Keratinocyte (primary cell): ENCODE measurements around the gene SLC4A9. TPM values are rescaled to one million over a fixed set of nuclear protein-coding genes. Genes with fewer than 3 reads are reported as not detected.

ENCODE experiments used
- DNase-seq: peaks from one replicate; pipeline ENCODE4 v3.0.0-alpha.2; 2011; ENCODE audit warnings: low read depth, missing footprints, low spot score
- FAIRE-seq: peaks from 2 replicates; lab custom pipeline; 2011; peaks lifted over from hg19 to GRCh38; lab: Jason Lieb, UNC
- H2AFZ ChIP-seq: 2 replicates; pipeline ENCODE4 v1.6.0; 2012; ENCODE audit warnings: low read length, control low read depth, inconsistent platforms; ENCODE audit not compliant: control insufficient read depth
- H3K27ac ChIP-seq: 2 replicates; pipeline ENCODE4 v1.5.1; 2011; ENCODE audit warnings: low read length; ENCODE audit not compliant: control insufficient read depth, insufficient read depth
- H3K27me3 ChIP-seq: 3 replicates; pipeline ENCODE4 v1.6.0; 2011; ENCODE audit warnings: low read length; ENCODE audit not compliant: control insufficient read depth, insufficient read depth; ENCODE audit errors: extremely low read depth
- H3K36me3 ChIP-seq, 2 experiments: 2 replicates in 1 of 2; 3 replicates in 1 of 2; pipeline ENCODE4 v1.5.1; 2011; ENCODE audit warnings: low read length in 2 of 2, mild to moderate bottlenecking in 1 of 2; ENCODE audit not compliant: control insufficient read depth in 2 of 2, insufficient read depth in 2 of 2; ENCODE audit errors: extremely low read depth in 1 of 2
- H3K4me1 ChIP-seq: 3 replicates; pipeline ENCODE4 v1.5.1; 2011; ENCODE audit warnings: low read length; ENCODE audit not compliant: control insufficient read depth, insufficient read depth; ENCODE audit errors: extremely low read depth
- H3K4me2 ChIP-seq: 3 replicates; pipeline ENCODE4 v1.6.0; 2011; ENCODE audit warnings: low read depth, low read length; ENCODE audit not compliant: control insufficient read depth, insufficient read depth; ENCODE audit errors: extremely low read depth
- H3K4me3 ChIP-seq, 3 experiments: fragments of 200-600 bp in 1 of 3; sonication (generic) in 1 of 3; 2 replicates in 2 of 3; 3 replicates in 1 of 3; pipeline ENCODE4 v1.5.1; 2011 to 2016; ENCODE audit warnings: low read length in 3 of 3, mild to moderate bottlenecking in 3 of 3, control low read depth in 2 of 3, inconsistent platforms in 1 of 3, low read depth in 1 of 3, mixed read lengths in 1 of 3, mixed run types in 1 of 3, moderate library complexity in 1 of 3; ENCODE audit not compliant: control insufficient read depth in 2 of 3, insufficient read depth in 2 of 3; ENCODE audit errors: extremely low read depth in 1 of 3
- H3K79me2 ChIP-seq: 2 replicates; pipeline ENCODE4 v1.6.0; 2012; ENCODE audit warnings: low read length; ENCODE audit not compliant: control insufficient read depth, insufficient read depth
- H3K9ac ChIP-seq: 3 replicates; pipeline ENCODE4 v1.6.0; 2011; ENCODE audit warnings: low read length; ENCODE audit not compliant: control insufficient read depth, insufficient read depth; ENCODE audit errors: extremely low read depth
- H3K9me1 ChIP-seq: 3 replicates; pipeline ENCODE4 v1.6.0; 2011; ENCODE audit warnings: low read length; ENCODE audit not compliant: control insufficient read depth, insufficient read depth; ENCODE audit errors: extremely low read depth
- H3K9me3 ChIP-seq: 2 replicates; pipeline ENCODE4 v1.5.1; 2012; ENCODE audit warnings: low read depth, low read length; ENCODE audit not compliant: control insufficient read depth
- H4K20me1 ChIP-seq: 3 replicates; pipeline ENCODE4 v1.6.0; 2011; ENCODE audit warnings: low read length; ENCODE audit not compliant: control insufficient read depth, insufficient read depth; ENCODE audit errors: extremely low read depth
- EZH2 ChIP-seq: IDR thresholded peaks from one replicate; pipeline ENCODE4 v1.6.1; 2012; ENCODE audit warnings: inconsistent platforms, mild to moderate bottlenecking, low read length, moderate library complexity
- dilution Hi-C: fragments of 300-500 bp; cut with MboI; formaldehyde crosslinking; loops from one replicate; pipeline ENCODE4 v1.7.0; 2020; ENCODE audit warnings: low sequenced_read_pairs; ENCODE audit not compliant: extremely low pct_ligation_motif_present
- polyA plus RNA-seq, 5 experiments: library from polyadenylated mRNA; depleted of rRNA in 3 of 5; stranded (reverse) in 3 of 5; stranded (forward) in 1 of 5; unstranded in 1 of 5; fragments of >200 nt; gene quantifications; 1 replicate in 1 of 5; 2 replicates in 3 of 5; 3 replicates in 1 of 5; pipeline versions ENCODE4 v1.2.1 to v1.2.3, GENCODE V29; 2011 to 2012; ENCODE audit warnings: missing spikeins in 2 of 5, low read depth in 1 of 5, low replicate concordance in 1 of 5
- TF ChIP-seq, protein P1 (sequence below), 3 experiments: IDR thresholded peaks in 1 of 3; conservative IDR thresholded peaks in 1 of 3; optimal IDR thresholded peaks in 1 of 3; 2 replicates in 2 of 3; 3 replicates in 1 of 3; pipeline versions ENCODE3 to v1.5.1; 2011; ENCODE audit warnings: low read length in 3 of 3, mild to moderate bottlenecking in 3 of 3, moderate library complexity in 2 of 3, control low read depth in 1 of 3, inconsistent platforms in 1 of 3; ENCODE audit not compliant: insufficient read depth in 2 of 3; ENCODE audit errors: extremely low read depth in 1 of 3

The SLC4A9 gene
- polyA plus RNA-seq, 1 donor (not counting 4 experiments of a cell fraction or from before 2014, with no cell fraction given), result 0.07 TPM

DNA sequence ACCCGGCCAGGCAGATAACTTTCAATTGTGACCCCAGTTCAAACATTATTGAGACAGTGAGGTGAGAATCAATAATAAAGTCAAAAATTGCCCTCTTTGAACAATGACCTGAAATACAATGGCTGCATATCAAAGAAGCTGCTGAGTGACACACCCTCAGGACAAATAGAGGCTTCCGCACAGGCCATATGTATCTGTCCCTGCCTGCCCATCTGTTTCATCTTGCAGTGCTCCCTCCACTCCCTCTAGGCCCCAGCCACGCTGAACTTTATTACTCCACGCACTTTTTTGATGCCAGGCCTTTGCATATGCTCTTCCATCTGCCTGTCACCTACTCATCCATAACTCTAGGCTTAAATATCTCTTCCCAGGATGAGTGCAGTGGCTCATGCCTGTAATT lies 41.2 kb upstream of the SLC4A9 start:
- Histone ChIP-seq H3K9ac (no peak overlapping the region), H3K36me3 (no peaks in the 10 kb centered on the region), H3K27ac (no peak overlapping the region), H3K4me1 (peaks cover 47% of the 10 kb centered on the region), H3K4me3 (no peak overlapping the region), H3K79me2 (no peaks in the 10 kb centered on the region), H2AFZ (no peak overlapping the region), H4K20me1 (no peaks in the 10 kb centered on the region), H3K9me1 (no peaks in the 10 kb centered on the region), H3K27me3 (no peaks in the 10 kb centered on the region), H3K4me2 (no peak overlapping the region), H3K9me3 (no peaks in the 10 kb centered on the region)
- dilution Hi-C loops, result loop anchor here (10.0 kb wide), 1 partner anchor 54 kb away; no protein-coding TSS in a partner anchor
- no peak for FAIRE-seq
- no peak for TF ChIP-seq EZH2
- TF ChIP-seq, protein P1, sequence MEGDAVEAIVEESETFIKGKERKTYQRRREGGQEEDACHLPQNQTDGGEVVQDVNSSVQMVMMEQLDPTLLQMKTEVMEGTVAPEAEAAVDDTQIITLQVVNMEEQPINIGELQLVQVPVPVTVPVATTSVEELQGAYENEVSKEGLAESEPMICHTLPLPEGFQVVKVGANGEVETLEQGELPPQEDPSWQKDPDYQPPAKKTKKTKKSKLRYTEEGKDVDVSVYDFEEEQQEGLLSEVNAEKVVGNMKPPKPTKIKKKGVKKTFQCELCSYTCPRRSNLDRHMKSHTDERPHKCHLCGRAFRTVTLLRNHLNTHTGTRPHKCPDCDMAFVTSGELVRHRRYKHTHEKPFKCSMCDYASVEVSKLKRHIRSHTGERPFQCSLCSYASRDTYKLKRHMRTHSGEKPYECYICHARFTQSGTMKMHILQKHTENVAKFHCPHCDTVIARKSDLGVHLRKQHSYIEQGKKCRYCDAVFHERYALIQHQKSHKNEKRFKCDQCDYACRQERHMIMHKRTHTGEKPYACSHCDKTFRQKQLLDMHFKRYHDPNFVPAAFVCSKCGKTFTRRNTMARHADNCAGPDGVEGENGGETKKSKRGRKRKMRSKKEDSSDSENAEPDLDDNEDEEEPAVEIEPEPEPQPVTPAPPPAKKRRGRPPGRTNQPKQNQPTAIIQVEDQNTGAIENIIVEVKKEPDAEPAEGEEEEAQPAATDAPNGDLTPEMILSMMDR (optimal IDR thresholded peaks at IDR 0.05 in 1 of 3, IDR thresholded peaks at IDR 0.05 in 1 of 3, conservative IDR thresholded peaks at IDR 0.05 in 1 of 3; ENCODE audit: extremely low read depth in 1 of 3, insufficient read depth in 2 of 3, low read length in 3 of 3), result no peak
- DNase-seq, result no peak

DNA sequence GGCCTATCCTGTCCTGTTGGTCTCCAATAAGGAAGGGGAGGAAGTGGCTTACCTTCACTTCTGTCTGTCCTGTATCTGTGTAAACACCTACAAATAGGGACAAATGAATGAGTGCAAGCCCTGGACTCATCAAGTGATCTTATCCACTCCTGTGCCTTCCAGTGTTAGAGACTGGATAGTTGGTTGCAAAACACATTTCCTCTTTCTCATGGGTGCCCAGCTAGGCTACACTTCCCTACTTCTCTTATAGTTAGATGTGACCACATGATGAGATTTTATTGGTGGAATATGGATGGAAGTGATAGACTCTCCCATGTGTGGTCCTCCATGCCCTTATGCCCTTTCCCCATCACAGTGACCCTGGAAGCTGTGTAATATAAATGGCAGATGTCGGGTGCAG lies 40.2 kb upstream of the SLC4A9 start:
- H3K4me1 ChIP-seq, result peaks cover 55% of the 10 kb centered on the region
- dilution Hi-C loops, result loop anchor here (10.0 kb wide), 1 partner anchor 55 kb away; no protein-coding TSS in a partner anchor
- DNase-seq (no peak), FAIRE-seq (no peak)
- H3K36me3 ChIP-seq, result no peaks in the 10 kb centered on the region
- no peaks in the 10 kb centered on the region for H3K27me3 ChIP-seq
- H3K27ac ChIP-seq, result no peak overlapping the region
- H3K9me3 ChIP-seq, result no peaks in the 10 kb centered on the region
- H3K79me2 ChIP-seq, result no peaks in the 10 kb centered on the region
- no peaks in the 10 kb centered on the region for H4K20me1 ChIP-seq
- H3K9me1 ChIP-seq, result no peaks in the 10 kb centered on the region
- no peak for TF ChIP-seq EZH2
- TF ChIP-seq, protein P1 (optimal IDR thresholded peaks at IDR 0.05 in 1 of 3, IDR thresholded peaks at IDR 0.05 in 1 of 3, conservative IDR thresholded peaks at IDR 0.05 in 1 of 3; ENCODE audit: extremely low read depth in 1 of 3, insufficient read depth in 2 of 3, low read length in 3 of 3), result no peak
- H3K4me2 ChIP-seq, result no peak overlapping the region
- H3K4me3 ChIP-seq, result no peak overlapping the region
- H2AFZ ChIP-seq, result peak overlapping the region; percentile 3
- no peak overlapping the region for H3K9ac ChIP-seq
